ENCODE results near the gene TEAD2. TPM values are rescaled to one million over a fixed set of nuclear protein-coding genes. Genes with fewer than 3 reads are reported as not detected.
"Not testable (repeated sequence)": the region's sequence is repeated elsewhere in the genome, so short reads cannot be mapped to it uniquely, and the experiment has no call there.

Gene TEAD2
- total RNA-seq, 1 donor: 41.3 TPM

DNA sequence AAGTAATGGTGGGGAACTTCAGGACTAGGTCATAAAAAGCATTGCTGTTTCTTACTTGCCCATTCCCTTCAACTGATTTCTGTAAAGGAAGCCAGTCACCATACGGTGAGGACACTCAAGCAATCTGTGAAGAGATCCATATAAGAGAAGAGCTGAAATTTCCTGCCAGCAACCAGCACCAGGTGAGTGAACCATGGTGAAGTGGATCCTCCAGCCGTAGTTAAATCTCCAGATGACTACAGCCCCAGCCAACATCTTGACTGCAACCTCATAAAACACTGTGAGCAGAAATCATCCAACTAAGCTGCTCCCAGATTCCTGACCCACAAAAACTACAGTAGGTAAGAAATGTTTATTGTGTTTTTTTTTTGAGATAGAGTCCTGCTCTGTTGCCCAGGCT is 33.5 kb downstream of the TEAD2 start:
- Histone ChIP-seq H3K4me3 (ENCODE audit: insufficient read depth, low read length) (no peak overlapping the region), H3K27me3 (ENCODE audit: insufficient read depth, low read length) (no peaks in the 10 kb centered on the region), H3K9me3 (ENCODE audit: low read depth, low read length) (no peaks in the 10 kb centered on the region), H2AFZ (ENCODE audit: low read length) (no peak overlapping the region), H3K27ac (ENCODE audit: low read depth, low read length) (no peak overlapping the region), H3K79me2 (ENCODE audit: insufficient read depth, low read length) (no peaks in the 10 kb centered on the region), H3K4me2 (ENCODE audit: insufficient read depth, low read length) (no peak overlapping the region), H4K20me1 (ENCODE audit: insufficient read depth, low read length) (no peaks in the 10 kb centered on the region), H3K4me1 (ENCODE audit: insufficient read depth, low read length) (no peaks in the 10 kb centered on the region), H3K36me3 (ENCODE audit: insufficient read depth, low read length) (no peaks in the 10 kb centered on the region)
- DNase-seq (ENCODE audit: insufficient read length, low spot score, missing footprints): no peak
- TF ChIP-seq CTCF (IDR thresholded peaks at IDR 0.05; ENCODE audit: extremely low read depth, low read depth, low read length): no peak

DNA sequence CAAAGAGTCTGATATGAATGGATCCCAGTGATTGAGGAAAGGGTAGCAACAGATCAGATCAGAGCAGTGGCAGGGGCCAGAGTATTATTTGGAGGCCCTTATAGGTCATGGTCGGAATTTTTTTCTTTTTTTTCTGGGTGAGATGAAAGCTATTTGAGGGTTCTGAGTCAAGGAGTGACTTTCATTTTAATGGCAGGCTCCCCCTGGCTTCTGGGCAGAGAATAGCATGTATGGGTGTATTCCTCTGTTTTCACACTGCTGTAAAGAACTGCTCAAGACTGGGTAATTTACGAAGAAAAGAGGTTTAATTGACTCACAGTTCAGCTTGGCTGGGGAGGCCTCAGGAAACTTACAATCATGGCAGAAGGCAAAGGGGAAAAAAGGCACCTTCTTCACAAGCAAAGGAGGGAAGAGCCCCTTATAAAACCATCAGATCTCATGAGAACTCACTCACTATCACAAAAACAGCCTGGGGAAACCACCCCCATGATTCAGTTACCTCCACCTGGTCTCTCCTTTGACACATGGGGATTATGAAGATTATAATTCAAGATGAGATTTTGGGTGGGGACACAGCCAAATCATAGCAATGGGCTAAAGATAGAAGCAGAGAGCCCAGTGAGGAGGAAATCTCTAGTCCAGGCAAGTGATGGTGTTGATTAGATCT is 34.2 kb downstream of the TEAD2 start:
- Histone ChIP-seq H3K4me3 (ENCODE audit: insufficient read depth, low read length) (no peak overlapping the region), H3K4me1 (ENCODE audit: insufficient read depth, low read length) (no peaks in the 10 kb centered on the region), H3K4me2 (ENCODE audit: insufficient read depth, low read length) (peak overlapping the region; percentile 4), H3K79me2 (ENCODE audit: insufficient read depth, low read length) (no peaks in the 10 kb centered on the region), H3K27ac (ENCODE audit: low read depth, low read length) (no peak overlapping the region), H3K27me3 (ENCODE audit: insufficient read depth, low read length) (no peaks in the 10 kb centered on the region), H3K9me3 (ENCODE audit: low read depth, low read length) (no peaks in the 10 kb centered on the region), H3K36me3 (ENCODE audit: insufficient read depth, low read length) (no peaks in the 10 kb centered on the region), H4K20me1 (ENCODE audit: insufficient read depth, low read length) (no peaks in the 10 kb centered on the region), H2AFZ (ENCODE audit: low read length) (no peak overlapping the region)
- DNase-seq (ENCODE audit: insufficient read length, low spot score, missing footprints): peak; percentile 90
- TF ChIP-seq CTCF (IDR thresholded peaks at IDR 0.05; ENCODE audit: extremely low read depth, low read depth, low read length): peak; percentile 67

GRCh38 chr19:49326165-49326704 is 36.0 kb downstream of the TEAD2 start:
- Histone ChIP-seq H3K4me1 (ENCODE audit: insufficient read depth, low read length) (no peaks in the 10 kb centered on the region), H3K4me2 (ENCODE audit: insufficient read depth, low read length) (no peak overlapping the region), H4K20me1 (ENCODE audit: insufficient read depth, low read length) (no peaks in the 10 kb centered on the region), H3K36me3 (ENCODE audit: insufficient read depth, low read length) (no peaks in the 10 kb centered on the region), H3K4me3 (ENCODE audit: insufficient read depth, low read length) (no peak overlapping the region), H2AFZ (ENCODE audit: low read length) (no peak overlapping the region), H3K27ac (ENCODE audit: low read depth, low read length) (no peak overlapping the region), H3K27me3 (ENCODE audit: insufficient read depth, low read length) (no peaks in the 10 kb centered on the region), H3K79me2 (ENCODE audit: insufficient read depth, low read length) (no peaks in the 10 kb centered on the region), H3K9me3 (ENCODE audit: low read depth, low read length) (no peaks in the 10 kb centered on the region)
- peak; percentile 21 for DNase-seq (ENCODE audit: insufficient read length, low spot score, missing footprints)
- no peak for TF ChIP-seq CTCF (IDR thresholded peaks at IDR 0.05; ENCODE audit: extremely low read depth, low read depth, low read length)

- not testable (repeated sequence) for H3K4me1 ChIP-seq (ENCODE audit: insufficient read depth, low read length); DNase-seq (ENCODE audit: insufficient read length, low spot score, missing footprints); H3K27me3 ChIP-seq (ENCODE audit: insufficient read depth, low read length); H2AFZ ChIP-seq (ENCODE audit: low read length); H3K4me3 ChIP-seq (ENCODE audit: insufficient read depth, low read length); H4K20me1 ChIP-seq (ENCODE audit: insufficient read depth, low read length); H3K27ac ChIP-seq (ENCODE audit: low read depth, low read length); H3K36me3 ChIP-seq (ENCODE audit: insufficient read depth, low read length); H3K9me3 ChIP-seq (ENCODE audit: low read depth, low read length); H3K4me2 ChIP-seq (ENCODE audit: insufficient read depth, low read length); H3K79me2 ChIP-seq (ENCODE audit: insufficient read depth, low read length)
Measured at GRCh38 chr19:49325756-49326155, 36.5 kb downstream of the TEAD2 start.

All from osteoblast (primary cell).